Epithelial cell of esophagus (primary cell): ENCODE measurements around the gene VDR.

Source experiments
- DNase-seq: peaks from one replicate; pipeline ENCODE4 v3.0.0; 2010; ENCODE audit warnings: low read depth
- H3K4me3 ChIP-seq: 2 replicates; pipeline ENCODE4 v1.5.1; 2011; ENCODE audit warnings: mild to moderate bottlenecking, low read length, control low read depth
- CTCF ChIP-seq: IDR thresholded peaks from 2 replicates; pipeline ENCODE4 v1.5.1; 2011; ENCODE audit warnings: low read depth, mild to moderate bottlenecking, low read length, control low read depth, inconsistent platforms; ENCODE audit not compliant: insufficient read depth; ENCODE audit errors: missing control alignments

VDR gene

GRCh38 chr12:47902131-47902639 is 2.6 kb downstream of the VDR start:
- TF ChIP-seq CTCF = no peak
- H3K4me3 ChIP-seq = no peak overlapping the region
- DNase-seq = no peak

- DNase-seq = no peak
- H3K4me3 ChIP-seq = no peak overlapping the region
- no peak for TF ChIP-seq CTCF
Measured at GRCh38 chr12:47901718-47902093, 3.1 kb downstream of the VDR start.

GRCh38 chr12:47901063-47901717 is 3.6 kb downstream of the VDR start:
- no peak overlapping the region for H3K4me3 ChIP-seq
- TF ChIP-seq CTCF = no peak
- DNase-seq = no peak

- no peak overlapping the region for H3K4me3 ChIP-seq
- peak; percentile 55 for TF ChIP-seq CTCF
- DNase-seq = peak; percentile 87
Measured at GRCh38 chr12:47900131-47901062, 4.4 kb downstream of the VDR start.

GRCh38 chr12:47899466-47899865 is 5.3 kb downstream of the VDR start:
- no peak overlapping the region for H3K4me3 ChIP-seq
- DNase-seq = no peak
- no peak for TF ChIP-seq CTCF

GRCh38 chr12:47896633-47897032 is 8.2 kb downstream of the VDR start:
- TF ChIP-seq CTCF = no peak
- H3K4me3 ChIP-seq = no peak overlapping the region
- DNase-seq = peak; percentile 80
